ENCODE results near the gene ZWILCH. TPM values are rescaled to one million over a fixed set of nuclear protein-coding genes. Genes with fewer than 3 reads are reported as not detected.

The ZWILCH gene
- total RNA-seq, 1 experiment from 2014 or later: 39.9 TPM

DNA sequence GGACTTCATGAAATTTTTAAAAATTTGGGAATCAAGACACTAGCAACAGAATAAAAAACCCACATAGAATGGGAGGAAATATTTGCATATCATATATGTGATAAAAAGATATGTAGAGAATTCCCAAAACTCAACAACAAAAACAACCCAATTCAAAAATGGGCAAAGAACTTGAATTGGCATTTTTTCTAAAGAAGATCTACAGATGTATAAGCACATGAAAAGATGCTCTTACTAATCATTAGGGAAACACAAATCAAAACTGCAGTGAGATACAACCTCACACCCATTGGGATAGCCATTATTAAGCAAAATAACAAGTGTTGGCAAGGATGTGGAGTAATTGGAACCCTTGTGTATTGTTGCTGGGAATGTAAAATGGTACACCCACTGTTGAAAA lies 50.6 kb downstream of the ZWILCH start:
- H3K27ac ChIP-seq (ENCODE audit: low read length): no peak overlapping the region
- H3K4me3 ChIP-seq (ENCODE audit: low read depth in 2 of 2, low read length in 2 of 2): no peak overlapping the region
- no TSS peak for BruUV-seq (replicated peaks)
- H3K27me3 ChIP-seq (ENCODE audit: control insufficient read depth, insufficient read depth, low read length): no peaks in the 10 kb centered on the region
- intact Hi-C loops (cut with micrococcal nuclease; ENCODE audit: unreplicated experiment): no loop called here
- in situ Hi-C loops (cut with HindIII; ENCODE audit: low pct_unique_long_range_greater_than_20kb, low sequenced_read_pairs): no loop called here
- no peaks in the 10 kb centered on the region for H3K36me3 ChIP-seq (ENCODE audit: control insufficient read depth, insufficient read depth, low read length)
- ChIA-PET POLR2A (no interaction called here), CTCF (no interaction called here)
- no peaks in the 10 kb centered on the region for H3K4me1 ChIP-seq (ENCODE audit: control insufficient read depth, insufficient read depth, low read length)
- TF ChIP-seq, protein P1, sequence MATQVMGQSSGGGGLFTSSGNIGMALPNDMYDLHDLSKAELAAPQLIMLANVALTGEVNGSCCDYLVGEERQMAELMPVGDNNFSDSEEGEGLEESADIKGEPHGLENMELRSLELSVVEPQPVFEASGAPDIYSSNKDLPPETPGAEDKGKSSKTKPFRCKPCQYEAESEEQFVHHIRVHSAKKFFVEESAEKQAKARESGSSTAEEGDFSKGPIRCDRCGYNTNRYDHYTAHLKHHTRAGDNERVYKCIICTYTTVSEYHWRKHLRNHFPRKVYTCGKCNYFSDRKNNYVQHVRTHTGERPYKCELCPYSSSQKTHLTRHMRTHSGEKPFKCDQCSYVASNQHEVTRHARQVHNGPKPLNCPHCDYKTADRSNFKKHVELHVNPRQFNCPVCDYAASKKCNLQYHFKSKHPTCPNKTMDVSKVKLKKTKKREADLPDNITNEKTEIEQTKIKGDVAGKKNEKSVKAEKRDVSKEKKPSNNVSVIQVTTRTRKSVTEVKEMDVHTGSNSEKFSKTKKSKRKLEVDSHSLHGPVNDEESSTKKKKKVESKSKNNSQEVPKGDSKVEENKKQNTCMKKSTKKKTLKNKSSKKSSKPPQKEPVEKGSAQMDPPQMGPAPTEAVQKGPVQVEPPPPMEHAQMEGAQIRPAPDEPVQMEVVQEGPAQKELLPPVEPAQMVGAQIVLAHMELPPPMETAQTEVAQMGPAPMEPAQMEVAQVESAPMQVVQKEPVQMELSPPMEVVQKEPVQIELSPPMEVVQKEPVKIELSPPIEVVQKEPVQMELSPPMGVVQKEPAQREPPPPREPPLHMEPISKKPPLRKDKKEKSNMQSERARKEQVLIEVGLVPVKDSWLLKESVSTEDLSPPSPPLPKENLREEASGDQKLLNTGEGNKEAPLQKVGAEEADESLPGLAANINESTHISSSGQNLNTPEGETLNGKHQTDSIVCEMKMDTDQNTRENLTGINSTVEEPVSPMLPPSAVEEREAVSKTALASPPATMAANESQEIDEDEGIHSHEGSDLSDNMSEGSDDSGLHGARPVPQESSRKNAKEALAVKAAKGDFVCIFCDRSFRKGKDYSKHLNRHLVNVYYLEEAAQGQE (IDR thresholded peaks at IDR 0.05; ENCODE audit: insufficient read depth in 1 of 2, low read depth in 2 of 2, low read length in 1 of 2): no peak
- TF ChIP-seq TCF7L2 (IDR thresholded peaks at IDR 0.05; ENCODE audit: low read depth, low read length) (no peak), POLR2AphosphoS5 (IDR thresholded peaks at IDR 0.05; ENCODE audit: low read depth, low read length) (no peak), CTCF (IDR thresholded peaks at IDR 0.05) (no peak)
- DNase-seq (ENCODE audit: low read depth, low spot score) (no peak), ATAC-seq (no peak)
- no peaks in the 10 kb centered on the region for H3K9me3 ChIP-seq (ENCODE audit: control insufficient read depth, insufficient read depth, low read depth, low read length)

- CTCF ChIA-PET: no interaction called here
- TF ChIP-seq TCF7L2 (IDR thresholded peaks at IDR 0.05; ENCODE audit: low read depth, low read length) (no peak), SIN3A (IDR thresholded peaks at IDR 0.05; ENCODE audit: borderline replicate concordance, insufficient read depth, low read depth, low read length) (no peak), CTCF (IDR thresholded peaks at IDR 0.05) (no peak), POLR2AphosphoS5 (IDR thresholded peaks at IDR 0.05; ENCODE audit: low read depth, low read length) (no peak)
- TF ChIP-seq, protein P1 (IDR thresholded peaks at IDR 0.05; ENCODE audit: insufficient read depth in 1 of 2, low read depth in 2 of 2, low read length in 1 of 2): no peak
- no peak overlapping the region for H3K27ac ChIP-seq (ENCODE audit: low read length)
Measured at GRCh38 chr15:66558271-66558670, 53.1 kb downstream of the ZWILCH start.

More at GRCh38 chr15:66558271-66558670, 53.1 kb downstream of the ZWILCH start:
- intact Hi-C loops (cut with micrococcal nuclease; ENCODE audit: unreplicated experiment): no loop called here
- Histone ChIP-seq H3K36me3 (ENCODE audit: control insufficient read depth, insufficient read depth, low read length) (no peaks in the 10 kb centered on the region), H3K27me3 (ENCODE audit: control insufficient read depth, insufficient read depth, low read length) (no peaks in the 10 kb centered on the region), H3K9me3 (ENCODE audit: control insufficient read depth, insufficient read depth, low read depth, low read length) (no peaks in the 10 kb centered on the region), H3K4me3 (ENCODE audit: low read depth in 2 of 2, low read length in 2 of 2) (no peak overlapping the region), H3K4me1 (ENCODE audit: control insufficient read depth, insufficient read depth, low read length) (no peaks in the 10 kb centered on the region)
- POLR2A ChIA-PET: no interaction called here
- in situ Hi-C loops (cut with HindIII; ENCODE audit: low pct_unique_long_range_greater_than_20kb, low sequenced_read_pairs): no loop called here
- BruUV-seq (replicated peaks): no TSS peak
- DNase-seq (ENCODE audit: low read depth, low spot score) (no peak), ATAC-seq (no peak)
